Tibial artery (tissue), 4 donors: ENCODE results near the gene CUX1.
"Not testable (repeated sequence)": the region's sequence is repeated elsewhere in the genome, so short reads cannot be mapped to it uniquely, and the experiment has no call there.

Experiments used
- DNase-seq, 2 donors: peaks; one replicate each; pipeline ENCODE4 v3.0.0-alpha.2; 2019
- H3K27ac ChIP-seq, 2 donors: fragments of 200-600 bp; sonication (generic) in 1 of 2; 1 replicate in 1 of 2; 2 replicates in 1 of 2; pipeline ENCODE4 v1.5.1; 2018 to 2019; ENCODE audit warnings: mild to moderate bottlenecking in 1 of 2
- H3K27me3 ChIP-seq, 2 donors: fragments of 200-600 bp; sonication (generic) in 1 of 2; one replicate each; pipeline versions ENCODE4 v1.5.1 to v1.6.0; 2016 to 2019
- H3K36me3 ChIP-seq, 3 donors: fragments of 200-600 bp; sonication (generic) in 2 of 3; one replicate each; pipeline ENCODE4 v1.5.1; 2016 to 2019; ENCODE audit warnings: mild to moderate bottlenecking in 2 of 3
- H3K4me1 ChIP-seq, 4 donors: fragments of 200-600 bp; sonication (generic) in 2 of 4; 1 replicate in 3 of 4; 2 replicates in 1 of 4; pipeline ENCODE4 v1.5.1; 2016 to 2019
- H3K4me3 ChIP-seq, 2 donors: fragments of 200-600 bp; sonication (generic) in 1 of 2; 1 replicate in 1 of 2; 2 replicates in 1 of 2; pipeline ENCODE4 v1.5.1; 2018 to 2019; ENCODE audit warnings: mild to moderate bottlenecking in 2 of 2
- H3K9me3 ChIP-seq, 3 donors: fragments of 200-600 bp; sonication (generic) in 1 of 3; one replicate each; pipeline ENCODE4 v1.5.1; 2016 to 2019
- intact Hi-C: fragments of 100-400 bp; cut with DNase I; formaldehyde crosslinking; loops from one replicate; pipeline ENCODE4 v1.15.0; 2023; ENCODE audit warnings: low total_unique reads
- TF ChIP-seq, protein P1 (sequence below), 2 experiments: fragments of 200-600 bp in 1 of 2; fragments of 450-650 bp in 1 of 2; IDR thresholded peaks; one replicate each; pipeline ENCODE4 v1.5.1; 2017 to 2019; ENCODE audit warnings: antibody characterized with exemption in 2 of 2, mild to moderate bottlenecking in 1 of 2, moderate library complexity in 1 of 2

Gene CUX1

DNA sequence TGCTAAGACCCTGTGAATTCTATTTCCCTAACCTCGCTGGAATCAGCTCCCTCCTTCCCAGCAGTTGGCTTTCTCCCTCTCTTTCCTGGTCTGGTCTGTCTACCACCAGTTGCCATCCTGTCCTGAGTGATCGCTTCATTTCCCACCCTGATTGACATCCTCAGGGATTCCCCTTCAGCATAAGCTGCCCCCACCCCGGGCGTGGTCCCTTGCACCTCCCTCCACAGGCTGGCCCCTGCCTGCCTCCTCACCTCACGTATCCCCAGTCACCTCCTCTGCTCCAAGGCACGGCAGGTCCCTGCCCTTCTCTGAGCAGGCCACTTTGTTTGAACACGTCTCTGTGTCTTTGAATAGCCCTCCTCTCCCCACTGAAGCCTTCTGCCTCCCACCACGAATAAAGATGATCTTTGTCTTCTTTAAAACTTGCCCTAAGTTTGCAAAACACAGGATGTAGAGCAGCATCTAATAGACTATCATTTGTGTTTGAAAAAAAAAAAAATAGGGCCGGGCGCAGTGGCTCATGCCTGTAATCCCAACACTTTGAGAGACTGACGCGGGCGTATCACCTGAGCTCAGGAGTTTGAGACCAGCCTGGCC is 233.5 kb downstream of the CUX1 start:
- Histone ChIP-seq H3K36me3 (no peaks in the 10 kb centered on the region), H3K27me3 (no peaks in the 10 kb centered on the region), H3K27ac (no peak overlapping the region), H3K4me1 (peaks cover 0 to 4% (median under 1%) of the 10 kb centered on the region in 4 donors), H3K4me3 (no peak overlapping the region), H3K9me3 (peaks cover 0 to 11% (median 3%) of the 10 kb centered on the region in 3 donors)
- TF ChIP-seq, protein P1, sequence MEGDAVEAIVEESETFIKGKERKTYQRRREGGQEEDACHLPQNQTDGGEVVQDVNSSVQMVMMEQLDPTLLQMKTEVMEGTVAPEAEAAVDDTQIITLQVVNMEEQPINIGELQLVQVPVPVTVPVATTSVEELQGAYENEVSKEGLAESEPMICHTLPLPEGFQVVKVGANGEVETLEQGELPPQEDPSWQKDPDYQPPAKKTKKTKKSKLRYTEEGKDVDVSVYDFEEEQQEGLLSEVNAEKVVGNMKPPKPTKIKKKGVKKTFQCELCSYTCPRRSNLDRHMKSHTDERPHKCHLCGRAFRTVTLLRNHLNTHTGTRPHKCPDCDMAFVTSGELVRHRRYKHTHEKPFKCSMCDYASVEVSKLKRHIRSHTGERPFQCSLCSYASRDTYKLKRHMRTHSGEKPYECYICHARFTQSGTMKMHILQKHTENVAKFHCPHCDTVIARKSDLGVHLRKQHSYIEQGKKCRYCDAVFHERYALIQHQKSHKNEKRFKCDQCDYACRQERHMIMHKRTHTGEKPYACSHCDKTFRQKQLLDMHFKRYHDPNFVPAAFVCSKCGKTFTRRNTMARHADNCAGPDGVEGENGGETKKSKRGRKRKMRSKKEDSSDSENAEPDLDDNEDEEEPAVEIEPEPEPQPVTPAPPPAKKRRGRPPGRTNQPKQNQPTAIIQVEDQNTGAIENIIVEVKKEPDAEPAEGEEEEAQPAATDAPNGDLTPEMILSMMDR (IDR thresholded peaks at IDR 0.05), result no peak
- intact Hi-C loops, result no loop called here
- no peak for DNase-seq

GRCh38 chr7:102051736-102052135 is 234.3 kb downstream of the CUX1 start:
- intact Hi-C loops, H3K27me3 ChIP-seq, H3K4me3 ChIP-seq, H3K27ac ChIP-seq, H3K4me1 ChIP-seq, H3K36me3 ChIP-seq, DNase-seq: not testable (repeated sequence)
- peaks cover 0 to 11% (median 3%) of the 10 kb centered on the region in 3 donors for H3K9me3 ChIP-seq

DNA sequence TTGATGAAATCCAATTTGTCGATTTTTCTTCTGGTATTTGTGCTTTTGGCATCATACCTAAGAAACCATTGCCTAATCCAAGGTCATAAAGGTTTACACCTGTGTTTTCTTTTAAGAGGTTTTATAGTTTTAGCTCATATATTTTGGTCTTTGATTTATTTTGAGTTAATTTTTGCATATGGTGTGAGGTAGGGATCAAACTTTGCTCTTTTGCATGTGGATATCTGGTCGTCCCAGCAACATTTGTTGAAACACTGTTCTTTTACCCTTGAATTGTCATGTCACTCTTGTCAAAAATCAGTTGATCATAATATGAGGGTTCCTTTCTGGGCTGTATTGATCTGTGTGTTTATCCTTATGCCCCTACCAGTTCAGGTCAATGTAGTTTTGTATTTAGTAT is 236.7 kb downstream of the CUX1 start:
- H3K27ac ChIP-seq, result no peak overlapping the region
- no peak for DNase-seq
- no peaks in the 10 kb centered on the region for H3K27me3 ChIP-seq
- intact Hi-C loops, result no loop called here
- no peaks in the 10 kb centered on the region for H3K4me1 ChIP-seq
- no peak overlapping the region for H3K4me3 ChIP-seq
- TF ChIP-seq, protein P1 (IDR thresholded peaks at IDR 0.05), result no peak
- no peaks in the 10 kb centered on the region for H3K36me3 ChIP-seq
- peaks cover 0 to 11% (median 3%) of the 10 kb centered on the region in 3 donors for H3K9me3 ChIP-seq

- no peaks in the 10 kb centered on the region for H3K27me3 ChIP-seq
- intact Hi-C loops, result no loop called here
- H3K27ac ChIP-seq, result no peak overlapping the region
- no peaks in the 10 kb centered on the region for H3K4me1 ChIP-seq
- H3K36me3 ChIP-seq, result no peaks in the 10 kb centered on the region
- DNase-seq, result no peak
- TF ChIP-seq, protein P1 (IDR thresholded peaks at IDR 0.05), result no peak
- peaks cover 0 to 11% (median 3%) of the 10 kb centered on the region in 3 donors for H3K9me3 ChIP-seq
- H3K4me3 ChIP-seq, result no peak overlapping the region
Observed at GRCh38 chr7:102055181-102055976, 238.0 kb downstream of the CUX1 start.

DNA sequence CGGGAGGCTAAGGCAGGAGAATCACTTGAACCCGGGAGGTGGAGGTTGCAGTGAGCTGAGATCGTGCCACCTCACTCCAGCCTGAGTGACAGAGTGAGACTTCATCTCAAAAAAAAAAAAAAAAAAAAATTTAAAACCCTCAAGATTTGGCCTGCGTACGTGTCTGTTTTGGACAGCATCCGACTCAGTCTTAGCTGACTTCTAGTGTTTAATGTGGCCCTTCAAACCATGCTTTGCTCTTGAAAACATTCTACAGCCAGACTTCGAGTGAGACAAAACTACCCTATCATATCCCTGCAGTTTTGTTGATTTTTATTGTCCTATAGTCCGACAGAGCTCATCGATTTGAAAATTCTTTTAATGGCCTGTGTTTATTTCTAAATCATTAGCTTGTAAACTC is 242.1 kb downstream of the CUX1 start:
- no peaks in the 10 kb centered on the region for H3K36me3 ChIP-seq
- H3K9me3 ChIP-seq, result peaks cover 0 to 2% (median 0%) of the 10 kb centered on the region in 3 donors
- TF ChIP-seq, protein P1 (IDR thresholded peaks at IDR 0.05), result no peak
- H3K4me3 ChIP-seq, result no peak overlapping the region
- H3K4me1 ChIP-seq, result no peaks in the 10 kb centered on the region
- intact Hi-C loops, result no loop called here
- no peaks in the 10 kb centered on the region for H3K27me3 ChIP-seq
- no peak for DNase-seq
- H3K27ac ChIP-seq, result no peak overlapping the region

DNA sequence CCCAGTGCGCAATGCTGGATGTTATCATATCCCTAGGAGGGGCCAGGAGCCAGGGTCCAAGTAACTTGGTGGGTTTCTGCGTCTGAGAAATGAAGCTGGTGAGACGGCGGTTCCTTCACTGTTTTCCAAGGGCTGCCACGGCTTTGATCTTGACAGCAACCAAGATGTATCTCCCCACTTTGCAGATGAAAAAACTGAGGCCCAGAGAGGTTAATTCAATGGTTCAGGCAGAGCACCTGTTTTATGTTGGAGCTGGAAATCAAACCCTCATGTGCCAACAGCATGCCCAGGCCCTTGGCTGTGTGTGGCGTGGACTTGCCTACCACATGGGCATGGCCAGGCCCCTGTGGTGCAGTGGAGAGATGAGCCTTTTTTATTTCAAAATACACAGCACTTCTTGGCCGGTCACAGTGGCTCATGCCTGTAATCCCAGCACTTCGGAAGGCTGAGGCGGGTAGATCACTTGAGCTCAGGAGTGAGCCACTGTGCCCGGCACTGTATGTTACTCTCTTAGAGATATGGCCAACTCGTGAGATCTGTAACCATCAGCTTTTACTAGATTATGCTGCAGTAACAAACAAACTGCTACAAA is 244.0 kb downstream of the CUX1 start:
- H3K27ac ChIP-seq, result no peak overlapping the region

More for the DNA sequence above, 244.0 kb downstream of the CUX1 start:
- intact Hi-C loops, result no loop called here
- Histone ChIP-seq H3K27me3 (no peaks in the 10 kb centered on the region), H3K4me3 (no peak overlapping the region), H3K9me3 (no peaks in the 10 kb centered on the region), H3K4me1 (no peaks in the 10 kb centered on the region), H3K36me3 (no peaks in the 10 kb centered on the region)
- no peak for DNase-seq
- TF ChIP-seq, protein P1 (IDR thresholded peaks at IDR 0.05), result no peak
